Ishikawa (cell line): ENCODE data around the gene NOL12.

Experiments used
- CEBPB ChIP-seq: IDR thresholded peaks from 2 replicates; pipeline ENCODE4 v1.6.1; 2012
- EP300 ChIP-seq: IDR thresholded peaks from 2 replicates; pipeline ENCODE4 v1.6.1; 2012; ENCODE audit warnings: borderline replicate concordance
- RAD21 ChIP-seq: IDR thresholded peaks from 2 replicates; pipeline ENCODE4 v1.6.1; 2012; ENCODE audit warnings: low read depth
- REST ChIP-seq: IDR thresholded peaks from 2 replicates; pipeline ENCODE4 v1.6.1; 2012; ENCODE audit warnings: low read depth, mild to moderate bottlenecking
- TAF1 ChIP-seq: IDR thresholded peaks from 2 replicates; pipeline ENCODE4 v1.6.1; 2012; ENCODE audit warnings: low read depth, mild to moderate bottlenecking
- TF ChIP-seq, protein P1 (sequence below): IDR thresholded peaks from 2 replicates; pipeline ENCODE4 v1.6.1; 2012

GRCh38 chr22:37677493-37677974, 8.6 kb upstream of the NOL12 start:
- no peak for TF ChIP-seq CEBPB
- no peak for TF ChIP-seq RAD21
- no peak for TF ChIP-seq REST
- no peak for TF ChIP-seq TAF1
- no peak for TF ChIP-seq EP300
- TF ChIP-seq, protein P1, sequence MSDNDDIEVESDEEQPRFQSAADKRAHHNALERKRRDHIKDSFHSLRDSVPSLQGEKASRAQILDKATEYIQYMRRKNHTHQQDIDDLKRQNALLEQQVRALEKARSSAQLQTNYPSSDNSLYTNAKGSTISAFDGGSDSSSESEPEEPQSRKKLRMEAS = no peak
